ENCODE data around the gene RHEBL1. TPM values are rescaled to one million over a fixed set of nuclear protein-coding genes. Genes with fewer than 3 reads are reported as not detected.

The RHEBL1 gene
- total RNA-seq, 1 experiment from 2014 or later, result 4.3 TPM

DNA sequence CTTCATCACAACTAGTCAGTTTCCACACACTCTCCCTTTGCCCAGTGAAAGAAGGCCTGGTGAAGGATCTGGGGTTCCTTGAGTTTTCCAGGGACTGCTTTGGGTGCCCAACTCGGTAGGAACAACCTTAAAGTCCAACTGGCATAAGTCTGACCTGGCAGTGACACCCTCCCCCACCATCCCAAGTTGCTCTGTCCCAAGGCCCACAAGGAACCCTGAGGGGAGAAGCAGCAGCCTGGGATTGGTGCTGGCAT, 10.8 kb downstream of the RHEBL1 start:
- no peak for DNase-seq (ENCODE audit: low read depth)
- in situ Hi-C loops (cut with HindIII; ENCODE audit: low pct_unique_long_range_greater_than_20kb, low sequenced_read_pairs), result no loop called here

DNA sequence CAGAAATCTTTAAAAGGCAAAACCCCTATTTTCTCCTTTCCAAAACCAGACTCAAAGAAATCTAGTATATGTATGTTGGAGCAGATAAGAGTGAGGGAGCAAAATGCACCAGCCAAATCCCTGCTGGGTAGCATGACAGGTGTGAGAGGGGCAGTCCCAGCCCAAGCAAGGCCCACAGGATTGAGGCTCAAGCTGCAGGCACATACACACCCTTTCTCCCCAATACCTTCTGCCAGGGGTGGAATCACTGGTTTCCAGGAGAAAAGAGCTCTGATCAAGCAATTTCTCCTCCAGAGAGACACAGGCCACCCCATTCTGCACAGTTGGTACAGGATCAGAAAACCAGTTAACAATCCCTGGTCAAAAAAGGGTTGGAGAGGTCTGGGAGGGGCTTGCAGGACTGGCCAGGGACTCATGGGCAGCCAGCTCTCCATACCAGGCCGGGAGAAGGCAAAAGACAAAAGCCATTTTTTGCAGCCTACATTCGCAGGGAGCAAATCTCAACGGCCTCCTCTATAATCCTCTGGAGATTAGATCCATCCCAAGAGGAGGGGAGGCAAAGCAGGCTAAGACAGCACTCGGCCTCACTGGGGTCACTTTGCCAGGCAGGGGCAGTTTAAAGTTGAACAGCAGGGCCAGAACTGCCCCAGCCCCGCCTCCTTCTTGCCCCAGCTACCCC, 11.3 kb downstream of the RHEBL1 start:
- no peak for DNase-seq (ENCODE audit: low read depth)
- in situ Hi-C loops (cut with HindIII; ENCODE audit: low pct_unique_long_range_greater_than_20kb, low sequenced_read_pairs), result no loop called here

DNA sequence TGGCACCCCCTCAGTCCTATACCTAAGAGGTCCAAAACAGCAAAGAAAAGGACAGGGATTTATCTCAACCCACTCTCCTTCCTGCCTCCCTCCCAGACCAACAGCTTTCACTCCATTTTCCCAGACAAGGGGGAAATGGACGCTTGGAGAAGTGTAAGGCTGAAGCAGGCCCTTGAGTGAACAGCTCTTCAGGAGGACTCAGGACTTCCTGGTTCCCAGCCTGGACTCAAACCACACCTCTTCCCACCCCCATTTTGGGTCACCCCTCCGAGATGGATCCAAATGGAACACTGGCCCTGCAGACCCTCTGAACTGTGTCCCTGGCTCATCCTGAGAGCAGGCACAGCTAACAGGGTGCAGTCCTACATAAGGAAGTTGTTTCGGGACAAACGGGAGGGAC, 11.9 kb downstream of the RHEBL1 start:
- no peak for DNase-seq (ENCODE audit: low read depth)
- in situ Hi-C loops (cut with HindIII; ENCODE audit: low pct_unique_long_range_greater_than_20kb, low sequenced_read_pairs), result no loop called here

DNA sequence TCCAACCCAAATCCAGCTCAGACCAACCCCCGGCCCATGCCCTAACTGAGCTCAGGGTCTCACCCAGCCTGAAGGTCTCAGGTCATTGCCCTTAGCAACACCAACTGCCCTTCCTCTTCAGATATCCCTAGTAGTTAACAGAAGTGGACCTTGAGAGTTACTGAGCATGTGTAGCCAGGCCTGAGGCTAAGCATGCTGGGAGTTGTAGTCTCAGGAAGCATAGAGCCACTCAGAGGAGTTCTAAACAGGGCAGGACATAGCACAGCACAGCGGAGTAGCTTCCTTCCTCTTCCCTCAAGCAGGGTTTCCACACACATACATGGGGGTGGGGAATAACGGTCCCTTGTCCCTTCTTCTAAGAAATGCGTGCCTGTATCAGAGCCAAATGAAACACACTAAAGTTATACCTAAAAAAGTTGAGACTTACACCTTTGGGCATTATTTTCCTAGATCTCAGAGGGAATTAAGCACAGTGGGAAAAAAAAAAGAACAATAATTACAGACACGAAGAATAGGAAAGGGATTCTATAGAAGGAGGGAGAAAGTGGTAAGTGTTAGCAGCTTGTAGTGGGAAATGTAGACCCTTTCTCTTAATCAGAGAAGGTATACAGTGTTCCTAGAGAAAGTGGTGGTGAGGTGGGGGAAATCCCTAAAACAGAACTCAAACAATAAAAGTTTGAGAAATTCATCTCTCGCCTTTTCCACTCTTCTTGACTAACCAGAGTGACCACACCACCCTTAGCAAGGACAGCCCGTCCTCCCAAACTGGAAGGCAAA, 13.6 kb downstream of the RHEBL1 start:
- peak; percentile 23 for DNase-seq (ENCODE audit: low read depth)
- in situ Hi-C loops (cut with HindIII; ENCODE audit: low pct_unique_long_range_greater_than_20kb, low sequenced_read_pairs), result no loop called here

DNA sequence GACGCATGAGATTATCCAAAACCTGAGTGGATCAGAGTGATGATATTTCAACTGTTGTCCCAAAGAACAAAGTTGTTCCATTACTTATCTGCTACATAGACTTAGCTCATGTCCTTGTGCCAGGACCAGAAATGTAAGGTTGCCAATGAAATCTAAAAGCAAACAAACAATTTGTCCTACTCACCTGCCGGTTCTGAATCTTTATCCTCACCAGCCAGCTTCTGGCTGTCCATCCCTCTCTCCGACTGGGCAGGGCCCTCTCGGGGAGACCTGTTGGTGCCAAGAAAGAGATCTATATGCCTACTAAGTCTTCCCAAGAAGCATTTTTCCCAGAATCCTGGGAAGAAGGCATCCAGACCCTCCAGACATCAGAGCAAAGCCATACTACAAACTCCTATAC, 14.7 kb downstream of the RHEBL1 start:
- DNase-seq (ENCODE audit: low read depth), result no peak
- in situ Hi-C loops (cut with HindIII; ENCODE audit: low pct_unique_long_range_greater_than_20kb, low sequenced_read_pairs), result no loop called here

DNA sequence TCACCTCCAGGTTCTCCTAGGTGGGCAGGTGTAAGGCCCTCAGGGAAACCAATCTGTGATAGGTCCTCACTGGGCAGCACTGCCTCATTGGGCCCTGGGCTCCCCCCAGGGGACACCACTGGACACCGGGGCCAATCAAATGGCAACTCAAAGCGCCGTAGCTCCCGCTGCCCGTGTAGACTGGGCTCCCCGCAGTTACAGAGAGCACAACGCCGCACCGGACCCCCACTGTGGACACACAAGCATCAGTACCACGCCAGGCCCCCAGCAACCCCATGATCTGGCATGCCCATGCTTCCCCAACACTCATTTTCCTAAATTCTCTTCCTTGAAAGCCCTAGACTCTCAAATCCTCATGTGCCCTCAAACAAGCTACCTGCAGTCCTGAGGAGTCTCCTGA, 15.3 kb downstream of the RHEBL1 start:
- in situ Hi-C loops (cut with HindIII; ENCODE audit: low pct_unique_long_range_greater_than_20kb, low sequenced_read_pairs), result no loop called here
- DNase-seq (ENCODE audit: low read depth), result no peak

DNA sequence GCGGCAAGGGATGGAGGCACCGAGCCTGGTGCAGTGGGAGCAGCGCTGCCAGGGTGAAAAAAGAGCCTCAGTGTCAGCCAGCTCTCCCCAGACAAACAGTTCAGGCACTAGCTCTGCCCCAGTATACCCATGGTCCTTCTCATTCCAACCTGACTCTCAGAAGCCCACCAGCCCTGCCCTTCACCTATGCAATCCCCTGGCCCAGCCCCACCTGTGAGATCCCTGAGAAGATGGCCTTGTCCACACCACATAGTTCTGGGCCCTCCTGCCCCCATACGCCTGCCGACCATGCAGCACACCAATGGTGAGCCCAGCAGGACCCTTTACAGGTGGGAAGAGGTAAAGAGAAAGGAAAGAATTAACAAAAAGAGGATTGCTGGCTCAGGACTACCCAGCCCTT, 15.7 kb downstream of the RHEBL1 start:
- in situ Hi-C loops (cut with HindIII; ENCODE audit: low pct_unique_long_range_greater_than_20kb, low sequenced_read_pairs), result no loop called here
- DNase-seq (ENCODE audit: low read depth), result no peak

DNA sequence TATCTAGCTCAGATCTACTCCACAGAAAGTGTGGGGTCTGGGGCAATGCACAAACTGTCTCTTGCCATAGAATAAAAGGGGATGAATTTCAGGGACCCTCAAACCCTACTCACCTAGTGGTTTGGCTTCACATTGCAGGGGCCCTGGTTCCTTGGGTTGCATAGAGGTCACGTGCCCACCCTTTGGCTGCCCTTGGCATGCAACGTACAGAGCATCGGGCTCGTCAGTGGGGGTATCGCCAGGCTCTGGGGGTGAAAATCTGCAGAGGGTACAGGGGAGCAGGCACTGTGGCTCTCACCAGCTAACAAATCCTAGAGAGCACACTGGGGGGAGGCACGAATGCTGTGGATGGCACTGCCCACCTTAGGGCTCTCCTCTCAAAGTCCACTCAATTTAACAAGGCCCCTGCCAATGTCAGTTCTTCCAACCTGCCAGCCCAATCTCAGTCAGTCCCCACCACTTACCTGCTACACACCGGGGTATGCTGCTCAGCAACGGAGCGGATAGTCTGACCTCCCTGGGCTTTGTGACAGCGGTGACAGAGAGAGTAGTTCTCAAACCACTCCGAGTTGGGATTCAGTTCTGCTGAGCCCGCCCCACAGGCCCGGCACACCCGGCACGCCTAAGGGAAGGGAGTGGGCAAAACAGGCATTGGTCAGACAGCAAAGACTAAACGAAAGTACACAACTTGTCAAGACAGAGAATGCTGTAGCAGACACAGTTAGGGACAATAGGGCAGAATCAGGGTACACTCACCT, 17.1 kb downstream of the RHEBL1 start:
- in situ Hi-C loops (cut with HindIII; ENCODE audit: low pct_unique_long_range_greater_than_20kb, low sequenced_read_pairs), result no loop called here
- DNase-seq (ENCODE audit: low read depth), result no peak

DNA sequence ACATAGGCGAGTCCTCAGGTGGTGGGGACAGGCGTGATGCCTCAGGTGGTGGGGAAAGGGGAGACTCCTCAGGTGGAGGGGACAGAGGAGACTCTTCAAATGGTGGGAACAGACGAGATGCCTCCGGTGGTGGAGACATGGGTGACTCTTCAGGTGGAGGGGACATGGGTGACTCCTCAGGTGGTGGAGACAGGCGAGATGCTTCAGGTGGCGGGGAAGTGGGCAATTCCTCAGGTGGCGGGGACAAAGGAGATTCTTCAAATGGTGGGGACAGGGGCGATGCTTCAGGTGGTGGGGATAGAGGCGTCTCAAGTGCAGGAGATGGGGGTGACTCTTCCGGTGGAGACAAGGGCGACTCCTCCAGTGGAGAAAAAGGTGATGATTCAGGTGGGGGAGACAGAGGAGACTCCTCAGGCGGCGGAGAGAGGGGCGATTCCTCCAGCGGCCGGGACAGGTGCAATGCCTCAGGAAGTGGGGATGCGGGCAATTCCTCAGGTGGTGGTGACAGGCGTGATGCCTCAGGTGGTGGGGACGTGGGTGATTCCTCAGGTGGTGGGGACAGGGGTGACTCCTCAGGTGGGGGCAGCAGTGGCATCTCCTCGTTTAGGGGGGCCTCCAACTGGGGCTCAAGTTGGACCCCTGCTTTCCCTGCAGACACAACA, 17.9 kb downstream of the RHEBL1 start:
- no peak for DNase-seq (ENCODE audit: low read depth)
- in situ Hi-C loops (cut with HindIII; ENCODE audit: low pct_unique_long_range_greater_than_20kb, low sequenced_read_pairs), result no loop called here

DNA sequence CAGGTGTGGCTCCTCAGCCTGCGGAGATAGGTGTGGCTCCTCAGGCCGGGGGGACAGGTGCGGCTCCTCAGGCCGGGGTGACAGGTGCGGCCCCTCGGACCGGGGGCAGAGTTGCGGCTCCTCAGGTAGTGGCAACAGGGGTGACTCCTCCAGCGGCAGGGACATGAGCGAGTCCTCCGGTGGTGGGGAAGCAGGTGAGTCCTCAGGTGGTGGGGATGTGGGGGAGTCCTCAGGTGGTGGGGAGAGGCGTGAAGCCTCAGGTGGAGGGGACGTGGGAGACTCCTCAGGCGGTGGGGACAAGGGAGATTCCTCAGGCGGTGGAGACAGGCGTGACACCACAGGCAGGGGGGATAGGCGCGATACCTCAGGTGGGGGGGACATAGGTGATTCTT, 18.4 kb downstream of the RHEBL1 start:
- DNase-seq (ENCODE audit: low read depth), result no peak
- in situ Hi-C loops (cut with HindIII; ENCODE audit: low pct_unique_long_range_greater_than_20kb, low sequenced_read_pairs), result no loop called here

DNA sequence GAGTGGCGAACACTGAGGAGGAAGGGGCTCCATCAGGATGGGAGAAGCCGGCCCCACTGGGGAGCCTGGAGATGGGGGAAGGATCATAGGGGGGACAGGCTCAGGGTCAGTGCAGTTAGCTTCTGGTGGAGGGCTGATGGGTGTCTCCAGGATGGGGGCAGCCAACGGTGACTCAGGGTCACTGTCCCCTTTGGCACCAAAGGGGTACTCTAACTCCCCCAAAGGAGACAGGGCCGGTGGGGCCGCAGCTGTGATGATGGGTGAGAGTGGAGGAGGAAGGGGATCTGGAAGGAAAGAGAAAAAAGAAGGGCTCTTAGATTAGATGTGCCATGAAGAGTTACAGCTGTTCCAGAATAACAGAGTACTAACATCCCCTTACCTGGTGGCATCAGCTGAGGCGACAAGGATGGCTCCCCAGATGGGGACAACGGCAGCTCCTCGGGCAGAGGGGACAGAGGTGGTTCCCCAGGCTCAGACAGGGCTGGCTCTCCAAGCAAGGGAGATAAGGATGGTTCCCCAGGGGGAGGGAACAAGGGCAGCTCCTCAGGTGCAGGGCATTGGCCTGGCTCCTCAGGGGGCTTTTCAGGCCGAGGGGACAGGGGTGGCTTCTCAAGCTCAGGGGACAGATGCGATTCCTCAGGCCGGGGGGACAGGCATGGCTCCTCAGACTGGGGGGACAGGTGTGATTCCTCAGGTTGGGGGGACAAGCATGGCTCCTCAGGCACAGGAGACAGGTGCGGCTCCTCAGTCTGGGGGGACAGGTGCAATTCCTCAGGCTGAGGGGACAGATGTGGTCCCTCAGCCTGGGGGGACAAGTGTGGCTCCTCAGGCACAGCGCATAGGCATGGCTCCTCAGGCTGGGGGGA, 19.0 kb downstream of the RHEBL1 start:
- in situ Hi-C loops (cut with HindIII; ENCODE audit: low pct_unique_long_range_greater_than_20kb, low sequenced_read_pairs), result no loop called here

DNA sequence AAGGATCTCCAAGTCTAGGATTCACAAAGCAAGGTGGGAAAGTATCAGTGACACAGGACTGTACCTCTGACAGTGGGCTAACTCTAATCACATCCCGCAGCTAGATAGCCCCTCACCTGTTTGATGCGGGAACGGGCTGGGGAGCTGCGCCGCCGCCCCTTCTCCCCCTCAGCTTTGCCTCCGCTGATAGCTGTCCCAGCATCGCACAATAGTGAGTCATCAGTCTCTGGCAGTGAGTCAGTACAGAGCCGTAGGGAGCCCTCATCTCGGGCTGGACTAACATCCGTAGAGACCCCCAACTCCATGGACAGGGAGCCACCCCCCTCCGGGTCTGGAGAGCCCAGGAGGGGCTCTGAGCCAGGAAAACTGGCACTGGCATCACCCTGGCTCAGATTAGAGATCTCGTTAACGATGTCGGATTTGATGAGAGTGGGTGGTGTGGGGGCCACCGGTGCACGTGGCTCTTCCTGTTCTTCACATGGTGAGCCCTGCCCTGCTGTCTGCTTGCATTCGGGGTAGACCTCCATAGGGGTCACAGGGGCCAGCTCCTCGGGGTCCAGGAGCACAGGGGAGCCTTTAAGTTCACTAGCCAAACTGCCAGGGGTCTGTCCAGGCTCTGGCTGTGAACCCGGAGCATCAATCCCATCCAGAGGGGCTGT, 20.1 kb downstream of the RHEBL1 start:
- no peak for DNase-seq (ENCODE audit: low read depth)
- in situ Hi-C loops (cut with HindIII; ENCODE audit: low pct_unique_long_range_greater_than_20kb, low sequenced_read_pairs), result no loop called here

More for the DNA sequence above, 19.0 kb downstream of the RHEBL1 start:
- DNase-seq (ENCODE audit: low read depth), result no peak

DNA sequence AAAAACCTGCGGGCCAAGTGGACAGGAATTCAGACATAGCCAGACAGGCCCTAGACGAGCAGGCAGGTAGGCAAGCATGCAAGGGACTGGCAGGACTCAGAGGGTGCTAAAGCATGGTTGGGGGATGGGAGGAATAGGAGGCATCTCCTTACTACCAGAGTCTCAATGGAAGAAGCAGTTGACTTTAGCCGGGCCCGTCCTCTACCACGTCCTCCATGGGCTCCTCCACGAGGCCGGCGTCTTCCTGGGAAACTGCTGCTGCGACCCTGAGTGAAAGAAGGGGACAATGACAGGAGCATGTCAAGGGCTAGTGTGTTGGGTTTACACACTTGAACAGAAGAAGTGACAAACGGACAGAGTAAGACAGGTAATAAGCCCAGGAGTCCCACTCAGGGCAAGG, 20.8 kb downstream of the RHEBL1 start:
- no peak for DNase-seq (ENCODE audit: low read depth)
- in situ Hi-C loops (cut with HindIII; ENCODE audit: low pct_unique_long_range_greater_than_20kb, low sequenced_read_pairs), result no loop called here

DNA sequence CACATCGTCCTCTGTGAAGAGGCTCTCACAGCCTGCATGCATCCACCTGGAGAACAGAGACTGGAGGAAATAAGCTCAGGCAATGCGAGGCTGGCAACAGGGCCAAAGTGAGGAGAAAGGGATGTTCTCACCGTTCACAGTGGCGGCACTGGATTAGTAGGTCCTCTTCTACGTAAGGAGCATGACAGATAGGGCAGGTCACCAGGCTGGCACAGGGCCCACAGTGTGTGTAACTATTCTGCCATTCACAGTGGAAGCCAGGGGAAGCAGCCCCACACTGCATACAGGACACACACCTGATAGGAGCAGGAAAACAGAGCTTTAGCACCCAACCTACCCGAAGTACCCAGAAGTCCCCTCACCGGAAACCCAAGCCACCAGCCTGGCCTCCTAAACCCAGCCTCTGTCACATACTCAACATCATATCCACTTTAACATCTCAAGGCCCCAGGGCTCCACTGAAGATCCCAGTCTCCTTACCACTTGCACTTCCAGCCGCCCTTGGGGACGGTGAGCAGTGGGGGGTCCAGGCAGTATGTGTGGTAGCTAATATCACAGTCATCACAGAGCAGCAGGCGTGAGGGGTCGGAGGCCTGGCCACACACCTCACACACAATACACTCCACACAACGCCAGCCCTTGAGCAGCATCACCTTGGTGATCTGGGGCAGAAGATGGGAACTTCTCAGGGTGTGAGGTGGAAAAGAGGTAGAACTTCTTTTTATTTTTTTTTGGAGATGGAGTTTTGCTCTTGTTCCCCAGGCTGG, 23.5 kb downstream of the RHEBL1 start:
- no peak for DNase-seq (ENCODE audit: low read depth)
- in situ Hi-C loops (cut with HindIII; ENCODE audit: low pct_unique_long_range_greater_than_20kb, low sequenced_read_pairs), result no loop called here

DNA sequence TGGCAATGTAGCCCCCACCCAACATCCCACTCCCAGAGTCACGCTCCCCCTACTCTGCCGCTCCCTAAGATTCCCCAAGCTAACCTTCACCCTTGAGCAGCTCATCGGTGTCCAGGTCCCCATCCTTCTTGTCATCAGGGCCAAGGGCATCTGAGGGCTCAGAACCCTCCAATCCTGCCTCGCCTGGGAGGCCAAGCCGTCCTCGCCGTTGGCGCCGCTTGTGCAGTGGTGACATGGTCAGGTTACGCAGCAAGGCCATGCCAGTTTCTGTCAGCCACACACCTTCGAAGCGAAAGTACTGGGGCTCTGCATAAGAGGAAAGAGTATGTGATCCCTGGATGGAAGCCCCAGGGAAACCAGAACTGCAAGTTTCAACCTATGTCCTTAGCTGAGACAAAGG, 25.1 kb downstream of the RHEBL1 start:
- in situ Hi-C loops (cut with HindIII; ENCODE audit: low pct_unique_long_range_greater_than_20kb, low sequenced_read_pairs), result no loop called here
- no peak for DNase-seq (ENCODE audit: low read depth)

DNA sequence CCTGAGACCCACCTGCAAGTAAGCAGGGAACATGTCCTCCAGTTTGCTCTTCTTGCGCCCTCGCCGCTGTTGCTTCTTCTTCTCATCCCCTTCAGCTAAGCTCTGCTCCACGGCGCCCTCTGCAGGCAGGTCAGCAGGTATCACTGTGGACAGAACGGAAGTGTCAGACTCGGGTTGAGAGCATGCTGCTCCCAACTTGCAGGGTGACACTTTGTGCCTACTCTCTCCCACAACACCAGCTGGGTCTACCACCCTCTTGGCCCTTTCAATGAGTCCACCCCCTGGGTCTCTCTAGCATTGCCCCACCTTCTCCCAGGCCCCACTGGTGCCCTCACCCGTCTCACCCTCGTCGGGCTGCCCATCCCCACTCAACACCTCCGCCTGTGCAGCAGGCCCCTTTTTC, 25.9 kb downstream of the RHEBL1 start:
- in situ Hi-C loops (cut with HindIII; ENCODE audit: low pct_unique_long_range_greater_than_20kb, low sequenced_read_pairs), result no loop called here
- DNase-seq (ENCODE audit: low read depth), result peak; percentile 25

DNA sequence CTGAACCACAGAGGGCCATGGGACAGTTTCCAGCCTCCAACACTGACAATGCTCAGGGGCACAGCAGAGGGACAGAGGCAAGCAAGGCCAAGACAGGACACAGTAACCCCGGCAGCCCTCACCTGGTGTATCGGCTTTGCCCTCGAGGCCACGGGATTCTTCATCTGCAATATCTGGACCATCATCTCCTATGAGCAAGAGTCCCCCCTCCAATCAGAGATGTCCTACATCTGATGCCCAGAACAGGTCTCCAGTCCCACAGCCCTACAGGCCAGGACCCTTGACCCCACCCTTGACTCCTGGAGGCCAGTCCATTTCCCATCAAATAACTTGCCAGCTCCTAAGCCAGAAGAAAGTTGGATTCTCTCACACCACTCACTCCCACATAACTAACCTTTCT, 26.5 kb downstream of the RHEBL1 start:
- in situ Hi-C loops (cut with HindIII; ENCODE audit: low pct_unique_long_range_greater_than_20kb, low sequenced_read_pairs), result no loop called here
- no peak for DNase-seq (ENCODE audit: low read depth)
